K562 (cell line): ENCODE measurements around the gene FANK1. TPM values are rescaled to one million over a fixed set of nuclear protein-coding genes. Genes with fewer than 3 reads are reported as not detected.

Source experiments
- ATAC-seq: fragments of 200-7000 bp; cut with Tn5 transposase; 3 replicates; pipeline ENCODE4 v1.9.1; 2020; ENCODE audit warnings: moderate library complexity
- BruUV-seq: library from RNA; stranded (reverse); fragments of 400-500 nt; replicated peaks from 2 replicates; lab custom pipeline; 2021; lab: Mats Ljungman, UMichigan
- CTCF ChIA-PET: fragments of 300-600 bp; formaldehyde crosslinking; extraction: SDS; loops from one replicate; lab custom pipeline; 2021; ENCODE audit warnings: low intra/inter-chr PET ratio; lab: Yijun Ruan, JAX
- POLR2A ChIA-PET: fragments of 300-600, 350-650 bp; sonication (Branson Sonifier 250); formaldehyde crosslinking; extraction: SDS; loops from one replicate; lab custom pipeline; 2021; ENCODE audit warnings: antibody characterized with exemption, inconsistent platforms; lab: Yijun Ruan, JAX
- DNase-seq, 4 experiments: peaks; one replicate each; pipeline versions ENCODE4 v3.0.0 to v3.0.0-alpha.2; 2011 to 2018; ENCODE audit warnings: low spot score in 3 of 4, mixed read lengths in 3 of 4; ENCODE audit errors: extremely low read depth in 1 of 4
- FAIRE-seq: peaks from 2 replicates; lab custom pipeline; 2011; peaks lifted over from hg19 to GRCh38; lab: Jason Lieb, UNC
- H2AFZ ChIP-seq: 2 replicates; pipeline ENCODE4 v1.6.0; 2011; ENCODE audit warnings: low read depth, low read length, control low read depth, inconsistent platforms
- H3K27ac ChIP-seq: fragments of 200-600 bp; 3 replicates; pipeline ENCODE4 v1.8.0; 2011; ENCODE audit warnings: low read depth, mild to moderate bottlenecking, control low read depth, inconsistent platforms, low read length, moderate library complexity, mixed read lengths; ENCODE audit errors: extremely low read depth
- H3K27me3 ChIP-seq, 2 experiments: fragments of 300-600 bp in 1 of 2; 2 replicates in 1 of 2; 3 replicates in 1 of 2; pipeline versions ENCODE4 v1.6.0 to v1.8.0; 2011; ENCODE audit warnings: inconsistent platforms in 2 of 2, low read length in 2 of 2, mild to moderate bottlenecking in 1 of 2, mixed read lengths in 1 of 2, moderate library complexity in 1 of 2; ENCODE audit not compliant: control insufficient read depth in 2 of 2, insufficient read depth in 2 of 2
- H3K36me3 ChIP-seq: fragments of 300-600 bp; 3 replicates; pipeline ENCODE4 v1.8.0; 2011; ENCODE audit warnings: mild to moderate bottlenecking, low read length, inconsistent platforms; ENCODE audit not compliant: control insufficient read depth, insufficient read depth
- H3K4me1 ChIP-seq, 2 experiments: fragments of 200-600 bp in 1 of 2; replicated peaks in 1 of 2; 2 replicates in 1 of 2; 3 replicates in 1 of 2; pipeline versions ENCODE4 v1.5.1 to v1.8.0; 2011; ENCODE audit warnings: inconsistent platforms in 2 of 2, low read length in 2 of 2, mild to moderate bottlenecking in 1 of 2, mixed read lengths in 1 of 2, moderate library complexity in 1 of 2; ENCODE audit not compliant: control insufficient read depth in 2 of 2, insufficient read depth in 2 of 2
- H3K4me2 ChIP-seq: 2 replicates; pipeline ENCODE4 v1.6.1; 2011; ENCODE audit warnings: low read length, control low read depth, inconsistent platforms, mixed read lengths; ENCODE audit not compliant: insufficient read depth
- H3K4me3 ChIP-seq: fragments of 200-600 bp; sonication (generic), shearing (Covaris generic); 2 replicates; pipeline ENCODE4 v1.5.1; 2016; ENCODE audit warnings: control low read depth, inconsistent platforms
- H3K79me2 ChIP-seq: fragments of 200-600 bp; 3 replicates; pipeline ENCODE4 v1.8.0; 2011; ENCODE audit warnings: low read length, inconsistent platforms; ENCODE audit not compliant: control insufficient read depth, insufficient read depth
- H3K9ac ChIP-seq, 2 experiments: 2 replicates each; pipeline versions ENCODE4 v1.6.0 to v1.6.1; 2011; ENCODE audit warnings: low read depth in 2 of 2, low read length in 2 of 2, control low read depth in 1 of 2, inconsistent platforms in 1 of 2, mild to moderate bottlenecking in 1 of 2, mixed read lengths in 1 of 2; ENCODE audit not compliant: insufficient read depth in 1 of 2
- H3K9me1 ChIP-seq: one replicate; pipeline ENCODE4 v1.6.0; 2011; ENCODE audit warnings: inconsistent platforms, mild to moderate bottlenecking, low read length, moderate library complexity; ENCODE audit not compliant: control insufficient read depth, insufficient read depth
- H3K9me3 ChIP-seq: replicated peaks from 2 replicates; pipeline ENCODE4 v1.5.1; 2011; ENCODE audit warnings: low read depth, low read length, inconsistent platforms; ENCODE audit not compliant: control insufficient read depth, insufficient read depth
- H4K20me1 ChIP-seq: replicated peaks from 2 replicates; pipeline ENCODE4 v1.6.1; 2011; ENCODE audit warnings: low read length, inconsistent platforms, mixed read lengths; ENCODE audit not compliant: control insufficient read depth, insufficient read depth
- FOXM1 ChIP-seq, 2 experiments: fragments of 450-650 bp in 1 of 2; sonication (generic) in 1 of 2; formaldehyde crosslinking in 1 of 2; IDR thresholded peaks; 2 replicates each; pipeline versions ENCODE4 v1.6.1 to v1.9.0; 2017 to 2022; ENCODE audit warnings: low read depth in 2 of 2, mild to moderate bottlenecking in 2 of 2, missing genetic modification reagents in 1 of 2, moderate library complexity in 1 of 2
- HNRNPH1 ChIP-seq: fragments of 200-400 bp; formaldehyde crosslinking; optimal IDR thresholded peaks from 2 replicates; pipeline ENCODE3; 2017; ENCODE audit warnings: low read depth, mild to moderate bottlenecking, low read length, moderate library complexity
- MXI1 ChIP-seq: IDR thresholded peaks from 2 replicates; pipeline ENCODE4 v1.6.1; 2011; ENCODE audit warnings: low read depth, mild to moderate bottlenecking, improper control_type of control experiment, low read length
- PYGO2 ChIP-seq: fragments of 450-650 bp; IDR thresholded peaks from 2 replicates; pipeline ENCODE4 v1.6.1; 2016; ENCODE audit warnings: mild to moderate bottlenecking, missing genetic modification characterization, moderate library complexity, missing compliant biosample characterization
- SRSF7 ChIP-seq: fragments of 200-400 bp; formaldehyde crosslinking; optimal IDR thresholded peaks from 2 replicates; pipeline ENCODE3; 2017; ENCODE audit warnings: mild to moderate bottlenecking, low read depth, low read length
- TCFL5 ChIP-seq: fragments of 250-450 bp; sonication (Bioruptor Pico); conservative IDR thresholded peaks from 2 replicates; pipeline ENCODE4 v1.6.1; 2021; ENCODE audit warnings: mild to moderate bottlenecking, moderate library complexity, matching md5 sums
- ZNF282 ChIP-seq: sonication (generic); formaldehyde crosslinking; IDR thresholded peaks from 2 replicates; pipeline ENCODE4 v1.8.1; 2023; ENCODE audit warnings: missing genetic modification reagents
- ZZZ3 ChIP-seq: fragments of 450-650 bp; IDR thresholded peaks from 2 replicates; pipeline ENCODE4 v1.6.1; 2016; ENCODE audit warnings: antibody characterized with exemption, mild to moderate bottlenecking, moderate library complexity
- WGBS: fragments of 100-300 bp; shearing (Covaris generic); methylation state at CpG from one replicate; pipeline ENCODE4 v1.1.6; 2016; ENCODE audit warnings: low coverage, mixed read lengths; ENCODE audit not compliant: insufficient coverage; ENCODE audit errors: missing lambda C conversion rate; 5-methylcytosine and 5-hydroxymethylcytosine counted together
- in situ Hi-C: fragments of 300-500 bp; cut with MboI; formaldehyde crosslinking; loops from 4 replicates; pipeline ENCODE4 v1.15.0; 2018; ENCODE audit warnings: inconsistent platforms, mixed read lengths
- intact Hi-C: fragments of 100-400 bp; cut with micrococcal nuclease; formaldehyde crosslinking; loops from 2 replicates; pipeline ENCODE4 v1.14.2; 2022
- polyA plus RNA-seq, 8 experiments: library from polyadenylated mRNA; depleted of rRNA in 4 of 8; stranded (reverse) in 5 of 8; unstranded in 3 of 8; fragments of >200 nt; fragmentation: Nextera tagmentation in 2 of 8; fragmentation: Illumina TruSeq in 1 of 8; extraction: Ambion mirVana in 2 of 8; extraction: Trizol in 1 of 8; gene quantifications; 2 replicates each; pipeline versions ENCODE4 v1.2.1 to v1.2.3, GENCODE V29; 2011 to 2014; ENCODE audit warnings: inconsistent platforms in 1 of 8, missing spikeins in 1 of 8
- total RNA-seq, 7 experiments: library from RNA; depleted of rRNA in 6 of 7; stranded (reverse); fragments of >200 nt in 6 of 7; fragmentation: Illumina TruSeq in 2 of 7; extraction: Trizol in 2 of 7; gene quantifications; 2 replicates each; pipeline versions ENCODE4 v1.2.1 to v1.2.3, GENCODE V29; 2011 to 2021; ENCODE audit warnings: low replicate concordance in 1 of 7
- TF ChIP-seq, protein P1 (sequence below): fragments of 450-650 bp; formaldehyde crosslinking; IDR thresholded peaks from 2 replicates; pipeline ENCODE4 v1.4.0; 2022; ENCODE audit warnings: missing genetic modification characterization
- TF ChIP-seq, protein P2 (sequence below): fragments of 450-650 bp; conservative IDR thresholded peaks from 2 replicates; pipeline ENCODE4 v1.6.1; 2016; ENCODE audit warnings: missing genetic modification characterization, low read depth, mild to moderate bottlenecking, control low read depth, missing compliant biosample characterization

Gene FANK1
- total and polyA plus RNA-seq, 9 of the 15 experiments (the other 6 are each of a cell fraction or from before 2014, with no cell fraction given), result 0.11 to 2.3 (median 0.51) TPM; not detected in 1

GRCh38 chr10:126057494-126057893 is 161.1 kb downstream of the FANK1 start:
- POLR2A ChIA-PET, result no interaction called here
- H3K9me1 ChIP-seq, result no peaks in the 10 kb centered on the region
- TF ChIP-seq PYGO2 (tag) (no peak), TCFL5 (no peak), MXI1 (no peak), ZNF282 (CRISPR knock-in tag) (no peak), SRSF7 (no peak), ZZZ3 (no peak), HNRNPH1 (no peak), FOXM1 (IDR thresholded peaks at IDR 0.05; ENCODE audit: low read depth) (no peak), FOXM1 (CRISPR knock-in tag; IDR thresholded peaks at IDR 0.05; ENCODE audit: low read depth) (no peak)
- TF ChIP-seq, protein P1, sequence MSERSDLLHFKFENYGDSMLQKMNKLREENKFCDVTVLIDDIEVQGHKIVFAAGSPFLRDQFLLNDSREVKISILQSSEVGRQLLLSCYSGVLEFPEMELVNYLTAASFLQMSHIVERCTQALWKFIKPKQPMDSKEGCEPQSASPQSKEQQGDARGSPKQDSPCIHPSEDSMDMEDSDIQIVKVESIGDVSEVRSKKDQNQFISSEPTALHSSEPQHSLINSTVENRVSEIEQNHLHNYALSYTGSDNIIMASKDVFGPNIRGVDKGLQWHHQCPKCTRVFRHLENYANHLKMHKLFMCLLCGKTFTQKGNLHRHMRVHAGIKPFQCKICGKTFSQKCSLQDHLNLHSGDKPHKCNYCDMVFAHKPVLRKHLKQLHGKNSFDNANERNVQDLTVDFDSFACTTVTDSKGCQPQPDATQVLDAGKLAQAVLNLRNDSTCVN (CRISPR knock-in tag), result no peak
- TF ChIP-seq, protein P2, sequence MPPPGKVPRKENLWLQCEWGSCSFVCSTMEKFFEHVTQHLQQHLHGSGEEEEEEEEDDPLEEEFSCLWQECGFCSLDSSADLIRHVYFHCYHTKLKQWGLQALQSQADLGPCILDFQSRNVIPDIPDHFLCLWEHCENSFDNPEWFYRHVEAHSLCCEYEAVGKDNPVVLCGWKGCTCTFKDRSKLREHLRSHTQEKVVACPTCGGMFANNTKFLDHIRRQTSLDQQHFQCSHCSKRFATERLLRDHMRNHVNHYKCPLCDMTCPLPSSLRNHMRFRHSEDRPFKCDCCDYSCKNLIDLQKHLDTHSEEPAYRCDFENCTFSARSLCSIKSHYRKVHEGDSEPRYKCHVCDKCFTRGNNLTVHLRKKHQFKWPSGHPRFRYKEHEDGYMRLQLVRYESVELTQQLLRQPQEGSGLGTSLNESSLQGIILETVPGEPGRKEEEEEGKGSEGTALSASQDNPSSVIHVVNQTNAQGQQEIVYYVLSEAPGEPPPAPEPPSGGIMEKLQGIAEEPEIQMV (tag), result no peak
- TF ChIP-seq, all 486 proteins: peak for 0
- H4K20me1 ChIP-seq, result no peaks in the 10 kb centered on the region; the same call in 1 of the 2 replicates
- 10% methylated on average over 8 of the region's 8 CpGs for WGBS
- H3K4me1 ChIP-seq, result no peaks in the 10 kb centered on the region
- no peak overlapping the region for H3K4me2 ChIP-seq
- CTCF ChIA-PET, result no interaction called here
- H3K36me3 ChIP-seq, result no peaks in the 10 kb centered on the region
- H3K9ac ChIP-seq, result no peak overlapping the region
- H3K27ac ChIP-seq, result no peak overlapping the region
- H3K9me3 ChIP-seq, result no peaks in the 10 kb centered on the region
- ATAC-seq, result no peak
- H3K27me3 ChIP-seq, result peaks cover 0 to 23% of the 10 kb centered on the region in 2 experiments; a peak in 2 of 5 replicates
- no peak for DNase-seq
- no peak overlapping the region for H2AFZ ChIP-seq
- in situ Hi-C loops, result no loop called here
- no peak for FAIRE-seq
- no peak overlapping the region for H3K4me3 ChIP-seq
- intact Hi-C loops, result no loop called here
- no TSS peak for BruUV-seq
- H3K79me2 ChIP-seq, result no peaks in the 10 kb centered on the region
